ENCODE results near the gene KPNB1.

The KPNB1 gene

DNA sequence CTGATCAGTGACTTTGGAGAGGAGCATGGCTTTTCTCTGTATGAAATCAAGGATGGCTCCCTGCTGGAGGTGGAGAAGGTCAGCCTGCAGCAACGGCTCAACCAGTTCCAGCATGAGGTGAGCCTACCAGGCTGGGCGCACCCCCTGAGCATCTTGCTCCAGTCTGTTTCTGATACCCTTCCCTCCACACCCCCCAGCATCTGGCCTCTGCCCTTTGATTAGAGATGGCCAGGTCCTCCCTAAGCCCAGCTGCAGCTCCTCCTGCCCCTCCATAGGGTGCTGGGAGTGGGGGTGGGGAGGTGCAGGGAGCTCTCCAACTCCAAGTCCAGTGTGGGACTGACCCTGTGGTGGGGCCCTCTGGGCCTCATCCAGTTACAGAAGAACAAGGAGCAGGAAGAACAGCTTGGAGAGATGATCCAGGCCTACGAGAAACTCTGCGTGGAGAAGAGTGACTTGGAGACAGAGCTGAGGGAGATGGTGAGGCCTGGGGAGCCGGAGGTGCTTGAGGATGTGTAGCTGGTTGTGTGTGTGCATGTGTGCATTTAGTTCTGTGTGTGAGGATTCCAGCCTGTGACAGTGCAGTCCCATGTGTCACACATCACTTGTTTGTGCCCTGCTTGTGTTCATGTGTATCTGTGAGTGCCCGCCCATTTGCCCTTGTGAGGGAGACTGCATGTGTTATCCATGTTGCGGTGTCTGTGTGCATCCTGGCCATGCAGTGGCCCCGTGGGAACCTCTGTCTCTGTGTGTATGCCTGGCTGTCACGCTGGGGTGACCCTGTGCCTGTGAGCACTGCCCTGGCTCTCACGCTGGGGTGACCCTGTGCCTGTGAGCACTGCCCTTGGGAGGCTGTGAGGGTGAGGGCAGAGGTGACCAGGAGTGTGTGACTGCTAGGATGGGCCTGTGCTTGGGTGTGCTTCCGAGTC, 47.3 kb downstream of the KPNB1 start:
- TF ChIP-seq, protein P1, sequence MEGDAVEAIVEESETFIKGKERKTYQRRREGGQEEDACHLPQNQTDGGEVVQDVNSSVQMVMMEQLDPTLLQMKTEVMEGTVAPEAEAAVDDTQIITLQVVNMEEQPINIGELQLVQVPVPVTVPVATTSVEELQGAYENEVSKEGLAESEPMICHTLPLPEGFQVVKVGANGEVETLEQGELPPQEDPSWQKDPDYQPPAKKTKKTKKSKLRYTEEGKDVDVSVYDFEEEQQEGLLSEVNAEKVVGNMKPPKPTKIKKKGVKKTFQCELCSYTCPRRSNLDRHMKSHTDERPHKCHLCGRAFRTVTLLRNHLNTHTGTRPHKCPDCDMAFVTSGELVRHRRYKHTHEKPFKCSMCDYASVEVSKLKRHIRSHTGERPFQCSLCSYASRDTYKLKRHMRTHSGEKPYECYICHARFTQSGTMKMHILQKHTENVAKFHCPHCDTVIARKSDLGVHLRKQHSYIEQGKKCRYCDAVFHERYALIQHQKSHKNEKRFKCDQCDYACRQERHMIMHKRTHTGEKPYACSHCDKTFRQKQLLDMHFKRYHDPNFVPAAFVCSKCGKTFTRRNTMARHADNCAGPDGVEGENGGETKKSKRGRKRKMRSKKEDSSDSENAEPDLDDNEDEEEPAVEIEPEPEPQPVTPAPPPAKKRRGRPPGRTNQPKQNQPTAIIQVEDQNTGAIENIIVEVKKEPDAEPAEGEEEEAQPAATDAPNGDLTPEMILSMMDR (IDR thresholded peaks at IDR 0.05; ENCODE audit: borderline replicate concordance, insufficient read depth, low read depth, low read length), result no peak
- H3K4me3 ChIP-seq (ENCODE audit: low read depth, low read length), result no peak overlapping the region

DNA sequence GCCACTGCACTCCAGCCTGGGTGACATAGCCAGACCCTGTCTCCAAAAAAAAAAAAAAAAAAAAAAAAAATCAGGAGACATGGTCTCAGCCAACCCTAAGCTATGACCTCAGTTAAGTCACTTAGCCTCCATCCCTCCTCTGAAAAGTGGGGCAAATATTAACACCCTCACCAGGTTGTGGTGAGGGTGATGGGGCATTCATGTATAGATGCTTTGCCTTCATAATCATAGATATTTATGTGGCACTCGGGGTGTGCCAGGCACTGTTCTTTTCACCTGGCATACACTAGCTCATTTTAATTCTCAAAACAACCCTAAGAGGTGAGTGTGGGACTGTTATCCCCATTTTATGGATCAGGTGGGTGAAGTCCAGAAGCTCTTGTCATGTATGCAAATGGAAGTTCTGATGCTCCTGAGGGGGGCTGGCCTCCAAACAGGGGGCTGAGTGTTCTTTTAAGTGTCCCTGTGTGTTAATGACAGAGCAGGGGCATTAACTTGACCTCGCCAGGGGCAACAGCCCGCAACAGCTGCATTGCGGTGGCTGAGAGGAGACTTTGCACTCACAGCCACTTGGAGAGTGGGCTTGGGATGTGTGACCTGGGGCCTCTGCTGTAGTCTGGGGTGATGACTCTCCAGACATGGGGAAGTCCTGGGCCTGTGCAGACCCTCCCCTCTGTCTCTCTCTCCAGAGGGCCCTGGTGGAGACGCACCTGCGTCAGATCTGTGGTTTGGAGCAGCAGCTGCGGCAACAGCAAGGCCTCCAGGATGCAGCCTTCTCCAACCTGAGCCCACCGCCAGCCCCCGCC, 48.4 kb downstream of the KPNB1 start:
- H3K4me3 ChIP-seq (ENCODE audit: low read depth, low read length), result no peak overlapping the region
- TF ChIP-seq, protein P1 (IDR thresholded peaks at IDR 0.05; ENCODE audit: borderline replicate concordance, insufficient read depth, low read depth, low read length), result no peak

DNA sequence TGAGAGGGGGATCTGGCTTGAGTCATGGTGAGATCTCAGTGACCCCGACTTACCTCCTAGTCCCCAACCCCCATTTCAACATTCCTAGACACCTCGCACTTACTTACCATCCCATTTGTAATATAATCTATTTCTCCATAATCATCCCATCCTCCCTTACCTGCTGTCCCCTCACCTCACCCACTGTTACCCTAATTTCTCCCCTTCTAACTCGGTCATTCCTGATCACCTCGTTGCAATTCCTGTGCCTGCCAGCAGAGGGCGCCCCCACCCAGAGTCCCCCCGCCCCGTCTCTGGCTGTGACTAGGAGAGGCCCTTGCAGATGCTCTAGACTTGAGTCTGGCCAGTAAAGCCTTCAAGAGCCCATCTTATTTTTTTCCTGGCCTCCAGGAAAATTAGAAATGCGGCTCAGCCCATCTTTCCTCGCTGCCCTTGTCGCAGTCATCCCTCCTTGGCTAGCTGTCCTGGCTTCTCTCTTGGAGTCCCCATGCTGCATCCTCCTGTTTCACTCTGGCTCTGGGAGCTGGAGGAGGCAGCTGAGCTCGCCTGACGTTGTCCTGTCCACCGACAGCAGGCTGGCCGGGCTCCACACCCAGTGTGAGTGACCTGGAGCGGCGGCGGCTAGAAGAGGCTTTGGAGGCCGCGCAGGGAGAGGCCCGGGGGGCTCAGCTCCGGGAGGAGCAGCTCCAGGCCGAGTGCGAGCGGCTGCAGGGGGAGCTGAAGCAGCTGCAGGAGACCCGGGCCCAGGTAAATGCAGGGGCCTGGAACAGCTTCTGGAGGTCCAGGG, 49.2 kb downstream of the KPNB1 start:
- TF ChIP-seq, protein P1 (IDR thresholded peaks at IDR 0.05; ENCODE audit: borderline replicate concordance, insufficient read depth, low read depth, low read length), result peak; percentile 87
- no peak overlapping the region for H3K4me3 ChIP-seq (ENCODE audit: low read depth, low read length)

DNA sequence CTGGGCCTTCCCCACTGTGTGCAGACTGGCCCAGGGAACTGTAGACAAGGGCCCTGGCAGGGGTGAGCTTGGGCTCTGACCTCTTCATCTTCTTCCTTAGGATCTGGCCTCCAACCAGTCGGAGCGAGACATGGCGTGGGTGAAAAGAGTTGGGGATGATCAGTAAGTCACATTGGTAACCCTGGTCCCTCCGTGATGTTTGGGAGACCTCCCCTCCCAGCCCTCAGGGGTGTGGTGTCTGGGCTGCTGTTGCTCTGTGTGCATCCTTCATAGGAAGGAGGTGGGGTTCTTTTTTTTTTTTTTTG, 49.8 kb downstream of the KPNB1 start:
- H3K4me3 ChIP-seq (ENCODE audit: low read depth, low read length), result no peak overlapping the region
- TF ChIP-seq, protein P1 (IDR thresholded peaks at IDR 0.05; ENCODE audit: borderline replicate concordance, insufficient read depth, low read depth, low read length), result no peak

DNA sequence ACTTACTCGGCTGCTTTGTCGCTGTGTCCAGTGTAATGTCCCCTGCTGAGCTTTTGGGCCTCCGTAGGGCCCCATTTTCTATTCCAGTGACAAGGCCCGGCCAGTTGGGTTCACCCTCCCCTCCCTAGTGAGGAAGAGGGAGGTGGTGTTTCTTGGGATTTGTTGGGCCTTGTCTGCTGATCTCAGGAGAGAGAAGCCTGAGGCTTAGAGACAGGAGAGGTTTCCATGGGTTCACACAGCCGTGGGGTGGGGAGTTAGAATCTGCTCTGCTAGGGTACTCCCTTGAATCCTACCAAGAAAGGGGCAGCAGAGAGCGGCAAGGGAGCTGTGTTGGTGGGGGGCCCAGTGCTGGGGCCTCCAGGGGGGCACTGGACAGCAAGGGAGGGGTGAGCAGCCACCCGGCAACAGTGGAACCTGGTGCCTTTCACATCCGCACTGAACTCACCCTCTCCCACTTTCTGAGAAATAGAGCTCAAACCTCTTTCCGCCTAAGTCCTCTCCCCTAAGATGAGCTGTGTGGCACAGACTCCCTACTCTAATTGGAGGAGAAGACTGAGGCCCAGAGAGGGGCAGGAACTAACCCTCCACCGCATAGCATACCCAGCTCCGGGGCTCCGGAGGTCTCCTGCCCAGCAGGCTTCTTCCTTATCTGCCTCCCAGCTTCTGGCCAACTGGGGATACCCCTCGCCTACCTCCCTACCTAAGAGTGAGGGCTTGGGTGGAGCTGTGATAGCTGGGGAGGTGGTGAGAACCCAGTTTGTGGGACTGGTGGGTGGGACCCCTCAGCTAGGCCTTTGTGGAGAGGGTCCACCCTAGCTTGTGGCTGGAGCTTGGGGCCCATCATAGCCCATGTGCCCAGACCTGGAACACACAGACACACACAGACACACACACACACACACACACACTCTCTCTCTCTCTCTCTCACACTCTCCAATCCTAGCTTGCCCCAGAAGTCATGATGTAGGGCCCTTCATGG, 51.0 kb downstream of the KPNB1 start:
- H3K4me3 ChIP-seq (ENCODE audit: low read depth, low read length), result no peak overlapping the region
- TF ChIP-seq, protein P1 (IDR thresholded peaks at IDR 0.05; ENCODE audit: borderline replicate concordance, insufficient read depth, low read depth, low read length), result no peak

DNA sequence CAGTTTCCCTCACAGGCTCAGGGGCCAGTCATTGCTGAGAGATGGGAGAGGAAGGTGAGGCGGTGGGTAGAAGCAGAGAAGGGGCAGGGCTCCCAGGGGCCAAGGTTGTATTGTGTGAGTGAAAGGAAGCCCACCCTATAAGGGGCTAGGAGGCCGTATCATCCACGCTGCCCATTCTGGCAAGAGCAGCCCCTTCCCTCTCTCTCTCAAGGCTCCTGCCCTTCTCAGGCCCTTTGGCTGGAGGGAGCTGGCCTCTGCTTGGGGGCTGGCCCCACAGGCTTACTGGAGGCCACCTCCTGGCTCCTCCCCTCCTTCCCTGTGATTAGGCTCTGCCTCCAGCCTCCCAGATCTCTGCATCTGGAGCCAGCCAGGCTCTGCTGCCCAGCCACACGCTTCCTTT, 51.9 kb downstream of the KPNB1 start:
- no peak overlapping the region for H3K4me3 ChIP-seq (ENCODE audit: low read depth, low read length)
- TF ChIP-seq, protein P1 (IDR thresholded peaks at IDR 0.05; ENCODE audit: borderline replicate concordance, insufficient read depth, low read depth, low read length), result no peak
